Activated T-helper 17 cell treated with anti-CD3 and anti-CD28 coated beads, Interleukin-2, amount 50 U/mL, for 72 hours (primary cell): ENCODE data around the gene TEAD1. TPM values are rescaled to one million over a fixed set of nuclear protein-coding genes. Genes with fewer than 3 reads are reported as not detected.

Source experiments
- ATAC-seq: fragments of 150-1000 bp; cut with Tn5 transposase; replicated peaks from 2 replicates; pipeline ENCODE4 v1.10.0; 2021; ENCODE audit warnings: mild to moderate bottlenecking, moderate library complexity
- H3K27ac Mint-ChIP-seq: one replicate; pipeline ENCODE4 v1.8.0; 2022; ENCODE audit warnings: mixed read lengths
- H3K27me3 Mint-ChIP-seq: one replicate; pipeline ENCODE4 v1.8.0; 2022; ENCODE audit warnings: mixed read lengths
- H3K36me3 Mint-ChIP-seq: one replicate; pipeline ENCODE4 v1.8.0; 2022; ENCODE audit warnings: low read depth, mild to moderate bottlenecking, mixed read lengths
- H3K4me1 Mint-ChIP-seq: one replicate; pipeline ENCODE4 v1.8.0; 2022; ENCODE audit warnings: mixed read lengths
- H3K4me3 Mint-ChIP-seq: one replicate; pipeline ENCODE4 v1.8.0; 2022; ENCODE audit warnings: mild to moderate bottlenecking, mixed read lengths
- H3K9me3 Mint-ChIP-seq: one replicate; pipeline ENCODE4 v1.8.0; 2022; ENCODE audit warnings: mixed read lengths
- total RNA-seq, 2 donors: library from RNA; stranded (reverse); gene quantifications; one replicate each; pipeline ENCODE4 v1.2.3, GENCODE V29; 2022

TEAD1 gene
- total RNA-seq, 2 donors from 2014 or later: 1.2 to 1.6 TPM

DNA sequence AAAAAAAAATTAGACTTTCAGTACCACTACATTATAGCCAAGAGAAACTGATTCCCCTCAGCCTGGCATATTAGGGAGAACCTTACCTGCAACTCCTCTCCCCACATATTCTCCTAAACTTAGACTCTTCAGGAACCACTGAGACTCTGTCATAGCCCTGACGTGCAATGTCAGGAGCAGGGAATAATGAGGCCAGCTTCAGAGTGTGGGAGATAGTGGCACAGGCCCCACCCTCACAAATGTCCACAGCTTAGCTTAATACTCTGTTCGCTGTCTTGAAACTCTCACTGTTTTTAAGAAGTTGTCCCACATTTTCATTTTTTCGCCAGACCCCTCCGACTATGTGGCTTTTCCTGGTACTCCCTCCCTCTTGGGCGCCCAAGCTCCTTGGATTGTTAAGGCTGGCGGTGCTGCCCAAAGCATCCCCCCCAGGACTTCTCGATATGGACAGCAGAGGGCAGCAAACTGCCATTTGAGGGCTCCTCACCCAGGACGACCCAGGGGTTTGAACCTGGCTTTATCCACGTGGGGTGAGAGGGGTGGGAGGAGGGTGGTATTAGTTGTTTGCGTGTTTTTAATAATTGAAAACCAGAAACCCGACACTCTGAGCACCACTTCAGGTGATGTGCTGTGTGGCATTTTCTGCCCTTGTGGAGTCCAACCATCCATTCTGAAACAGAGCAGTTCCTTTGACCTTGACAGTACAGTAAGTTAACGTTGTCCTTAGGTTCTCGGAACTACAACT is 289.7 kb downstream of the TEAD1 start:
- no peak overlapping the region for H3K4me3 Mint-ChIP-seq
- no peaks in the 10 kb centered on the region for H3K9me3 Mint-ChIP-seq
- no peaks in the 10 kb centered on the region for H3K4me1 Mint-ChIP-seq
- peak; percentile 85 for ATAC-seq
- H3K27ac Mint-ChIP-seq: no peak overlapping the region
- no peaks in the 10 kb centered on the region for H3K36me3 Mint-ChIP-seq
- H3K27me3 Mint-ChIP-seq: peaks cover 17% of the 10 kb centered on the region

DNA sequence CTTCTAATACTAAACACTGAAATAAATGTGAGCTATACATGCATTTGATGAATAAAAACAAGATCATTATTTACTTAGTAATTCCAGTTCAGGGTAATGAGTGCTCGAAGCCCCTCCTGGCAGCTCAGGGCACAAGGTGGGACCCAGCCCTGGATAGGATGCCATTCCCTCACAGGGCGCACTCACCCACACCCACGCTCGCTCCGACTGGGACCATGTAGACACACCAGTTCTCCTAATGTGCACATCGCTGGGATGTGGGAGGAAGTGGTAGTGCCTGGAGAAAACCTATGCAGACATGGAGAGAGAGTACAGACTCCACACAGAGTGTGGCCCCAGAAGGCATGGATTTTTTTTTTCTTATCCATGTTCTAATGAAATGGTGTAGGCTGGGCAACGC is 290.4 kb downstream of the TEAD1 start:
- H3K36me3 Mint-ChIP-seq: no peaks in the 10 kb centered on the region
- H3K27me3 Mint-ChIP-seq: peaks cover 17% of the 10 kb centered on the region
- no peaks in the 10 kb centered on the region for H3K4me1 Mint-ChIP-seq
- H3K4me3 Mint-ChIP-seq: no peak overlapping the region
- H3K9me3 Mint-ChIP-seq: no peaks in the 10 kb centered on the region
- no peak overlapping the region for H3K27ac Mint-ChIP-seq
- no peak for ATAC-seq

DNA sequence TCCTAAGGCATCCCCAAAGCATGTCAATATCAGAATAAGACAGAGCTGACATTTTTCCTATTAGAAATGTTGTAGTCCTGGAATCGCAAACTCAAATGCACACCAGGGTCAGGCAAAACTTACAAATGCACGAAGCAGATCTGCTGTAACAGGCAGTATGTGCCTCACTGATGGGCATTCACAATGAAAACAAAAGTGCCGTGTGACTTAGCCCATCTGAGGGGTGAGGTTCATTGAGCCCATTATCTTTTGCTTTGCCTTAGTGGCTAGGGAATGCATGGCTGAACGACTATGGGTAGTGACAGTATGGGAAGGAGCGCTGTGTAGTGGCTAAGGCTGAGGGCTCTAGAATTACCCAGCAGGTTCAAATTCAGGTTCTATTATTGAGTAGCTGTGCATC is 291.8 kb downstream of the TEAD1 start:
- H3K4me1 Mint-ChIP-seq: no peaks in the 10 kb centered on the region
- H3K27ac Mint-ChIP-seq: no peak overlapping the region
- H3K27me3 Mint-ChIP-seq: peaks cover 19% of the 10 kb centered on the region
- H3K36me3 Mint-ChIP-seq: no peaks in the 10 kb centered on the region
- ATAC-seq: no peak
- H3K9me3 Mint-ChIP-seq: no peaks in the 10 kb centered on the region
- H3K4me3 Mint-ChIP-seq: no peak overlapping the region

- no peaks in the 10 kb centered on the region for H3K4me1 Mint-ChIP-seq
- ATAC-seq: no peak
Measured at GRCh38 chr11:12968101-12968500, 293.9 kb downstream of the TEAD1 start.

DNA sequence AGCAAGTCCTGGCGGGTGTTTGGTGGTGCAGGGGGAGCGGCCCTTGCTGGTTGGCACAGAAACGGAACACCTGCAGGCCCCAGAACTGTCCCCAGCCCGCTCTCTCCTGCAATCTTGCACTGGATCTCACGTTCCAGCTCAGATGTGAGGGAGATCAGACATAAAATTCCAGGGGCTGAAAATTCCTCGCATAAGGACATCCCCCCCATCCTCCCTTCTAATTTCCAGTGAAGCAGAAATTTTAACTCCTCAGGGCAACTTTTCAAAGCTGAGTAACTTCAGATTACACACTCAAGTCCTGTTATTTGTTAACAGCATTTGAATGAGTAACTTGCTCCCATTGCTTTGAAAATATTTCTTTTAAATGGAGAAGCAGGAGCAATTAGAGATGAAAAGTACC is 294.6 kb downstream of the TEAD1 start:
- Mint-ChIP-seq H3K36me3 (no peaks in the 10 kb centered on the region), H3K4me1 (no peaks in the 10 kb centered on the region), H3K9me3 (no peaks in the 10 kb centered on the region), H3K4me3 (no peak overlapping the region), H3K27me3 (peaks cover 10% of the 10 kb centered on the region), H3K27ac (no peak overlapping the region)
- ATAC-seq: no peak

More at GRCh38 chr11:12968101-12968500, 293.9 kb downstream of the TEAD1 start:
- no peaks in the 10 kb centered on the region for H3K9me3 Mint-ChIP-seq
- H3K27me3 Mint-ChIP-seq: peaks cover 12% of the 10 kb centered on the region
- H3K4me3 Mint-ChIP-seq: no peak overlapping the region
- H3K27ac Mint-ChIP-seq: no peak overlapping the region
- no peaks in the 10 kb centered on the region for H3K36me3 Mint-ChIP-seq

DNA sequence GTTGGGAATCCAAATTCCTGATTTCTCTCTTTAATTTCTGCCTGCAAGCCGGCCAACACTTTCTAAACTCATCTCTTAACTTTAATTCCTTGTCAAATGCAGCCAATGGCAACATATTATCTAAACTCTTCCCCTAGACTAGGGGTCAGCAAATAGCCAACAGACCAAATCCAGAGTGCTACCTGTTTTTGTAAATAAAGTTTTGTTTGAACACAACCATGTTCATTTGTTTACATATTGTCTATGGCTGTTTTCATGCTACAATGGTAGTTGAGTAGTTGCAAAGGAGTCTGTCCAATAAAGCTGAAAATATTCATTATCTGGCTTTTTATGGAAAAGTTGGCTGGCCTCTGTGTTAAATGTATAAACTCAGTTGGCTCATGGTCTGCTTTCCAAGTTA is 297.7 kb downstream of the TEAD1 start:
- no peaks in the 10 kb centered on the region for H3K36me3 Mint-ChIP-seq
- no peak overlapping the region for H3K4me3 Mint-ChIP-seq
- no peak for ATAC-seq
- no peak overlapping the region for H3K27ac Mint-ChIP-seq
- H3K9me3 Mint-ChIP-seq: no peaks in the 10 kb centered on the region
- no peaks in the 10 kb centered on the region for H3K4me1 Mint-ChIP-seq
- H3K27me3 Mint-ChIP-seq: peaks cover 10% of the 10 kb centered on the region

DNA sequence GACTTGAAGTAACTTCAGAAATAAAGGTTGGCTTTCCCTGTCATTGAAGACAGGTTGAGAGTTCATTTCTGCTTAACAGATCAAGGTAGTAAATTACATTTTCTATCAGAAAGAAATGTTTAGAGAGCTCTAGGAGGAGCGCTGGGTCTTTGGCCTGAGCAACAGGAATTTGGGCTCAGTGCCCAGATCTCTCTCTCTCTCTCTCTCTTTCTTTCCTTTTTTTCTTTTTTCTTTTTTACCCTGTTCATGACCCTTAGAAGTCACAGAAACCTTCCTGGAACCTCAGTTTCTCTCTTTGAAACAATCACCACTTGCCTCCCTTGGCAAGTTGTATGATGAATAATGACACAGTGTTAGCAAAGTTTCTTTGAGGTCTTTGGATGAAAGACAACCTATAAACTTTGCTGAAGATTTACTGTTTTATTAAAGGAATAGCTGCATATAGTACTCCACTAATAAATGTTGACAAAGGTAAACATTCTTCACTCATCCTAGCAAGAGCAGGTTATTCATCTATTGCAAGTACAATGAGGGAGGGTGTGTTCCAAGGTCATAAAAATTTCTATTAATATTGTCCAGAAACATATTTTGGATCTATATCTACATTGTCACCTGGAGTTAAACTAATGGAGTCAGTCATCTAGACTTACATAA is 299.4 kb downstream of the TEAD1 start:
- no peaks in the 10 kb centered on the region for H3K4me1 Mint-ChIP-seq
- no peaks in the 10 kb centered on the region for H3K9me3 Mint-ChIP-seq
- ATAC-seq: no peak
- H3K27ac Mint-ChIP-seq: no peak overlapping the region
- H3K36me3 Mint-ChIP-seq: no peaks in the 10 kb centered on the region
- peaks cover 12% of the 10 kb centered on the region for H3K27me3 Mint-ChIP-seq
- no peak overlapping the region for H3K4me3 Mint-ChIP-seq

DNA sequence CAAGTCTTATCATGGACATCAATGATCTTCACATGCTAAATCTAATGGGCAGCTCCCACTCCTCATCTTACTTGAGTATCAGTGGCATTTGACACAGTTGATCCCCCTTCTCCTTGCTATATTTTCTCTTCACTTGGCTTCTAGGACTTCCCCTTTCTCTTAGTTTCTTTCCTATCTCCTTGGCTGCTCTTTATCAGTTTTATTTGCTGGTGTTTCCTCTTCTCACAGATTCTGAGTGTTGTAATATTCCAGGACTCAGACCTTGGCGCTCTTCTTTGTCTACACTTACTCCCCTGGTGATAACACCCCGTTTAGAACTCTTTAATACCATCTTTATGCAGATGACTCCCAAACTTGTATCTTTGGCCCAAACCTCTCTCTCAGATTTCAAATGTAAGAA is 301.0 kb downstream of the TEAD1 start:
- Mint-ChIP-seq H3K9me3 (no peaks in the 10 kb centered on the region), H3K36me3 (no peaks in the 10 kb centered on the region), H3K4me3 (no peak overlapping the region), H3K27ac (no peak overlapping the region), H3K4me1 (no peaks in the 10 kb centered on the region), H3K27me3 (peaks cover 12% of the 10 kb centered on the region)
- ATAC-seq: no peak

DNA sequence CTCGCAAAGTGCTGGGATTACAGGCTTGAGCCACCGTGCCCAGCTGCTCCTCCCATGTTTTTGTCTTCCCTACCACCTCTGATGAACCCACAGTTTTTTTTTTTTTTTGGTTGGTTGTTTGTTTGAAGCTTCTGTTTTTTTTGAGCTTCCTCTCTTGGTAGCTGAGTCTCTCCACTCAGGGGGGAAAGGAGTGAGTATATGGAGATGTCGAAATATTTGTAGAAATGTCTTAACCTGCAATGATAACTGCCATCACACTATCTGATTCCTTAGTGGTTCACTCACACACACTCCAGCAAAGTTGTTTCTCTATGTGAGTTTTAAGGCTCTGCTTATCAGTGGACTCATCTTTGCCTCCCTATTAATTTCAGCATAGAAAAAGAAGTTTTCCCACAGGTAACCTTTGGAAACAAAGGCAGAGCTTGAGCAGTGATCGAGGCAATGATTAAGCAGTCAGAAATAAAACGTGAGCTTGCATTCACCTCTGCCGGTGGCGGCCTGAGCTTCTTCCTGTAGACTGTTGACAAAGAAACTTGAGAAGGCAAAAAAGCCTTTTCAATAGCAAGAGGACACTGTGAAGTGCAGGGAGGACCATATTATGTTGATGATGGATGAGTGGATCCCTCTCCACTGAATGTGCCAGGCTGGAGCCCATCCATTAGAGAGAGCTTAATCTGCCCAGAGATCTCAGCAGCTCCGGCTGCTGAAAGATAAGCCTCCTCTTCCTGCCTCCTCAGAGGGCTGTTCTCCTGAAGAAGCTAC is 305.9 kb downstream of the TEAD1 start:
- Mint-ChIP-seq H3K36me3 (no peaks in the 10 kb centered on the region), H3K4me1 (no peaks in the 10 kb centered on the region), H3K4me3 (no peak overlapping the region), H3K9me3 (no peaks in the 10 kb centered on the region), H3K27ac (no peak overlapping the region), H3K27me3 (peaks cover 15% of the 10 kb centered on the region)
- ATAC-seq: no peak

GRCh38 chr11:12981676-12982522 is 307.7 kb downstream of the TEAD1 start:
- no peaks in the 10 kb centered on the region for H3K9me3 Mint-ChIP-seq
- H3K27ac Mint-ChIP-seq: no peak overlapping the region
- no peak overlapping the region for H3K4me3 Mint-ChIP-seq
- H3K36me3 Mint-ChIP-seq: no peaks in the 10 kb centered on the region
- H3K4me1 Mint-ChIP-seq: no peaks in the 10 kb centered on the region
- ATAC-seq: no peak
- H3K27me3 Mint-ChIP-seq: peaks cover 31% of the 10 kb centered on the region

DNA sequence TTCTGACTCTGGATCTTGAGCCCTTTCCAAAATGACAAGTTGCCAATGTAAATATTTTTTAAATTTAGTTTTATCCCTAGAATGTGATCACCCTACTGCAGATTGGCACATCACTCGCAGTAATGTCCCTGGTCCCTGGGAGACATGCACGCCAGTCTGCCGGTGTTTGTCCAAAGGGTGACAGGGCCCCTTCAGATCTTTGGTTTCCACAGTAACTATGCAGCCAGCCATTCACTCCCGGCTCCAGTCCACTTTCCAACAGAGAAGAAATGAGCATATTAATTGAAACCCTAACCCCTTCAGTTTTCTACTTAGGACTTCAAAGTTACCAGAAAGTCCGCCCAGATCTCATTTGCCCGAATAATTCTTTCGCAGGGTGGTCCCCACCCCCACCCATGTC is 309.1 kb downstream of the TEAD1 start:
- Mint-ChIP-seq H3K36me3 (no peaks in the 10 kb centered on the region), H3K27me3 (peaks cover 29% of the 10 kb centered on the region), H3K4me3 (no peak overlapping the region), H3K9me3 (no peaks in the 10 kb centered on the region), H3K4me1 (no peaks in the 10 kb centered on the region), H3K27ac (no peak overlapping the region)
- ATAC-seq: no peak

DNA sequence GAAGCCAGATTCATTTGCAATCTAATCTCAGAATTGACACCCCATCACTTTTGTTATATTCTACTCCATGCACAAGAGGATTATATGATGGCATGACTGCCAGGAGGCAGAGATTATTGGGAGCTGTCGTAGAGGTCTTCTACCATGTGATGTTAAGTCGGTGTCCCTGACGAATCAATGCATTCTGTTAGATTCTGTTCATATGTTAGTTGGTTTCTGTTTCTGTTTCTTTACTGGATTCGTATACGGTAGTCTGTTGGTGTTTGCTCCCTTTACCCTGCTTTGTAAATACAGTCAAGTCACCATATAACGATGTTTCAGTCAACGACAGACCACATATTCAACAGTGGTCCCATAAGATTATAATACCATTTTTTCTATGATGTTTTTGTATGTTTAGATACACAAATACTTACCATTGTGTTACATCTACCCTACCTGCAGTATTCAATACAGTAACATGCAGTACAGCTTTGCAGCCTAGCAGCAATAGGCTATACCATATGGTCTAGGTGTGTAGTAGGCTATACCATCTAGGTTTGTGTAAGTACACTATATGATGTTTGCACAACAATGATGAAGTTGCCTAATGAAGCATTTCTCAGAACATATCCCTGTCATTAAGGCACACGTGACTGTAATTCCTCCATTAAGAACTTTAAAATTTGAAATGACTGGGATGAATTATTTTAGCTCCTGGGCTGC is 312.1 kb downstream of the TEAD1 start:
- Mint-ChIP-seq H3K36me3 (no peaks in the 10 kb centered on the region), H3K27ac (no peak overlapping the region), H3K9me3 (no peaks in the 10 kb centered on the region), H3K27me3 (peaks cover 35% of the 10 kb centered on the region), H3K4me3 (no peak overlapping the region), H3K4me1 (no peaks in the 10 kb centered on the region)
- no peak for ATAC-seq

DNA sequence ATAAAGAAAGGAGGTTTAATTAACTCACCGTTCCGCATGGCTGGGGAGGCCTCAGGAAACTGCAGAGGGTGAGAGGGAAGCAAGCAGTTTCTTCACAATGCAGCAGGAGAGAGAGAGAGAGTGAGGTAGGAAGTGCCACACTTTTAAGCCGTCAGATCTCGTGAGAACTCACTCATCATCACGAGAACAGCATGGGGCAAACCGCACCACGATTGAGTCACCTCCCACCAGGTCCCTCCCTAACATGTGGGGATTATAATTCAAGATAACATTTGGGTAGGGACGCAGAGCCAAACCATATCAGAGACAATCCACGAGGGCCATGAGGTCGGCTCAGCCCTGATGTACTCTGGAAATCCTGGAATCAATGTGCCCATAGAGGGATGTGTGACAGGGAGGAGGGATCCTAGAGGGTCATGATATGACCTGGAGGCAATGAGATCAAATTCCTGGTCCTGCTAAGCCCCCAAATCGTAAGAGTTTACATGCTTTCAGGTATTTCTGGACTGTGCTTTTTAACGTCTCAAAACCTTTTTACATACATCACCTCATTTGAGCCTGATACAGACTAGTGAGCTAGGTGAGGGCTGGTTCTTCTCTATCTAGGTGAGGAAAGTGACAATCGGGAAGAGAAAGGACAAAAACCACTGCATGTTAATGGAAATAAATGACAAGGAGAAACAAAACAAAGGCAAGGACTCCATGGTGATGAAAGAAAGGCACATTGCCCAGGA is 315.4 kb downstream of the TEAD1 start:
- Mint-ChIP-seq H3K4me3 (no peak overlapping the region), H3K9me3 (no peaks in the 10 kb centered on the region), H3K4me1 (peaks cover 5% of the 10 kb centered on the region), H3K27ac (no peak overlapping the region), H3K27me3 (peaks cover 25% of the 10 kb centered on the region), H3K36me3 (no peaks in the 10 kb centered on the region)
- ATAC-seq: no peak
